ENCODE data around the gene QSER1.
"Not testable (repeated sequence)": the region's sequence is repeated elsewhere in the genome, so short reads cannot be mapped to it uniquely, and the experiment has no call there.

The QSER1 gene

GRCh38 chr11:32892355-32893092 lies at the start of gene QSER1:
Gene QSER1, plus strand, starts transcription at chr11:32892811. Its CDS starts 315 bp downstream, at chr11:32893126.
- DNase-seq: peak; percentile 81 to 82

DNA sequence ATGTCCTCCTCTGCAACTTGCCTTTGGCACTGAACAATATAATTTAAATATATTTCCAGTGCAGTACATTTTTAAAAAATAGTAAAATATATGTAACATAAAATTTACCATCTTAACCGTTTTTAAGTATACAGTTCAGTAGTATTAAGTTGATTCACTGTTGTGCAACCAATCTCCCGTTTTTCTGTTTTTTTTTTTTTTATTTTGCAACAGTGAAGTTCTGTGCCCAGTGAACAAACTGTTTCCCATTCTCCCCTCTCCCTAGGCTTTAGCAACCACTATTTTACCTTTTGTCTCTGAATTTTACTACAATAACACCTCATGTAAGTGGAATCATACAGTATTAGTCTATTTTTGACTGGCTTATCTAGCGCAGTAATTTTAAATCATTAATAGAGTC lies 49.1 kb upstream of the QSER1 start:
- no peak for DNase-seq

- no peak for DNase-seq
These were observed 45.1 kb upstream of the QSER1 start for GRCh38 chr11:32847511-32847910.

DNA sequence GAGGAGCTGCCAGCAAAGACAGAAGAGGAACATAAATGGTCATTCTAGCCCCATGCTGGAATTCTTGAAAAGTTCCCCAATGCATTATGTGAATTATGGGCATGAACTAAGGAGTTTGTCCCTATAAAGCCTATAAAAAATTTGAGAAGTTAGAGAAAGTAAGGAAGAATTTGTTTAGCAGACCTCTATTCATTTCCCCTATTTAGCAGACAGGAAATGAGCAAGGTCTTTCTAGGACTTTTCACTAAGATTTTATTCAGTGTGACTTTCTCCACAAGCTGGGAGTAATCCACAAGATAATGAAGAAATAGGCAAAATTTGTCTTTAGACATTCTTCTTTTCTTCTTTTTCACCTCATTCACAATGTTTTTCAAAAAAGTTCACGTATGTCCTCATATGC lies 42.9 kb upstream of the QSER1 start:
- no peak for DNase-seq

DNA sequence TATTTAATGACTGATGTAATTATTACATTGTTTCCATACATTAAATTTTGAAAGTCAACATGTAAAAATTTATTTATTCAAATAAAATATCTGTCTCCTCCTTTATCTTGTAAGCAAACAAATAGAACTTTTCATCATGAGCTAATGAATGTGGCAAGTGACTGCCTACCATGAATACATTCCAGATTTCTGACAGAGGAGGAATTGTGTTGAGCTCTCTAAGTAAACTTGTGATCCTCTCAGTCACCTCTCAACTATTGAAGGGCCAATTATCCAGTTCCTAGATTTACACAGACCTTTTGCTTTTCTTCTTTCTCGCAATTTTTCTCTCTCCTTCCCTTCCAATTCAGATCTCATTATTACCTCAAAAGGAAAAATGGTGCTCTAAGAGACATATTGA lies 41.4 kb upstream of the QSER1 start:
- no peak for DNase-seq

DNA sequence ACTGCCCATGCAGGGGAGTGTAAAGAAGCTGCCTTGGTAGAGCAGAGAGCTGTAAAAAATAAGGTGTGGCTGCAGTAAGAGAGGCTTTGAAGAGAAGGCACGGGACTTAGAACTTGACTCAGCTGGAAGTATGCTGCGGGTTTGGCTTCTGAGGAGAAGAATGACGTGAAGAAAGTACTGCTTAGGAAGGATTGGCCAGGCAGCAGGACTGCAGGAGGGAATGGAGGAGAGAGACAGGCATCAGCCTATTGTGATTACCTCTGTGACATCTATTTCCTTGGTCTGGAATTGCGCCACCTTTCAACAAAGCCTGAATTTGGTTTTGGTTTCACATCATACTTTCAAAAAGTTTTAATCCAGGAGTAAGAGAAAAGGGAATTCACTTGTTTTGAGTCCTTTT lies 40.4 kb upstream of the QSER1 start:
- no peak for DNase-seq

DNA sequence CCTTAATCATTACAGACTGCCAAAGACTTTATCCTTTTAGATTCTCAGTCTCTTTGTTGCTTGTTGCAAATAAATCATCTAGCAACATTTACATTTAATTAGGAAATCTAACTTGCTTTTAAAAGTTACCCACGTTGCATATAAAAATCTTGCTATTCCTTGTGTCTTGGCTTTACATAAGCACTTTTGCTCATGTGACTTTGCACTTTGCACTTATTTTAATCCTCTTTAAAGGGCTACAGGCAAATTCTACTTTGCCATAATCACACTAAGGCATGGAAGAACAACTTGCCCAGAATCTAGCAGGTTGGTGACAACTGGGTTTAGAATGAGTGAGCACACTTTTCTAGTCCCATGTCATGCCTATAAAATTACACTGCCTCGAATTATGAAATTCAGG lies 37.0 kb upstream of the QSER1 start:
- no peak for DNase-seq

GRCh38 chr11:32858731-32859130 lies 33.9 kb upstream of the QSER1 start:
- no peak for DNase-seq

DNA sequence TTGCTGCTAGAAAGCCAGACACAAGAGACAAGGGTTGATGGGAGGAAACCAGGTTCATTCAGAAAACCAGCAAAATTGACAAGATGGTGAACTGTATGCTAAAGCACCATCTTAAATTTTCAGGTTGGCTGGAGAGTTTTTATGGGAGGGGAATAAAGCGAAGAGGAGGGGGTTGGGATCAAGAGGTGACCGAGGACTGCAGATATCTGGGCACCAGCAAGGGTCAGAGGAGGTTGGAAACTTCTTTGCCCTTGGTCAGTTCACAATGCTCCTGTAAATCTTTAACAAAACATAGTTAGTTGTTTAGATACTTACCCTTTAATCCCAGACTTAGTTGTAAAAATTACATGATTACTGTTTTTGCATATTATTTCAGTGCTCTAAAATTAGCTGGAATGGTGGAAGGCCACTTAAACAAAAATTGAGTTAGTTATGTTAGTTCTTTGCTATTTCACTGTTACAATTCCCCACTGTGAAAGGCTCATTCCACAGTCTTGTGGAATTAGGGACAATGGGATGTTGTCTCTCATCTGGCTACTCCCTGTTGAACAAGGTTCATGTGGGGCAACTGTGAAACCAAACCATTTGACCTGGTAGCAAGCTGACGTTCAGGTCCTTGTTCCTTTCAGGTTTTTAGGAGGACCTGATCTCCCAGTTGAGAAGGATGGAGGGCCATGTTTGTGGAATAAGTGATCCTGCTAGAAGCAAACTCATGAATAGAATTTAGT lies 30.6 kb upstream of the QSER1 start:
- DNase-seq: no peak

- no peak for DNase-seq
These were observed 28.1 kb upstream of the QSER1 start for GRCh38 chr11:32864555-32864954.

DNA sequence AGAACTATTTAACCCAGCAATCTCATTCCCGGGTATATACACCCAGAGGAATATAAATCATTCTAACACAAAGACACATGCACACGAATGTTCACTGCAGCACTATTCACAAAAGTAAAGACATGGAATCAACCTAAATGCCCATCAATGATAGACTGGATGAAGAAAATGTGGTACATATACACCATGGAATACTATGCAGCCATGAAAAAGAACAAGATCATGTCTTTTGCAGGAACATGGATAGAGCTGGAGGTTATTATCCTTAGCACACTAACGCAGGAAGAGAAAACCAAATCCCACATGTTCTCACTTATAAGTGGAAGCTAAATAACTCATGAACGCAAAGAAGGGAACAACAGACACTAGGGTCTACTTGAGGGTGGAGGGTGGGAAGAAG lies 23.9 kb upstream of the QSER1 start:
- DNase-seq: not testable (repeated sequence)

- no peak for DNase-seq
These were observed 21.9 kb upstream of the QSER1 start for GRCh38 chr11:32870676-32871075.

GRCh38 chr11:32874132-32874531 lies 18.5 kb upstream of the QSER1 start:
- DNase-seq: no peak

DNA sequence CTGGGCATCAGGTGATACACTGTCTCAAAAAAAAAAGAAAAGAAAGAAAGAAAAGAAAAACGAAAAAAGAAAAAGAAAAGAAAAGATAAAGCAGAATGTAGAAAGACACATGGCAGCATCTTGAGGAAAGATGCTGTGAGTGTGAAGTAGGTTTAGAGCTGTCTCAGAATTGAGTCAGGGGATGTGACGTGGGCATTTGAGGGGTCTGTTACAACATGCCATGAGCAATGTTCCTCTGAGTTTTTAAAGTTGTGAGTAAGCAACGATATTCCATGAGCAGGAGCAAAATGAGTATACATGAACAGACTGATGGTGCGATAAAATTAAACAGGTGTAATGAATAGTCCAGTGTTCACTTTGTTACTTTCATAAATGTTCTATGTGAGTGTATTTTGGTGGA lies 11.3 kb upstream of the QSER1 start:
- DNase-seq: no peak

GRCh38 chr11:32883421-32883820 lies 9.2 kb upstream of the QSER1 start:
- DNase-seq: no peak

DNA sequence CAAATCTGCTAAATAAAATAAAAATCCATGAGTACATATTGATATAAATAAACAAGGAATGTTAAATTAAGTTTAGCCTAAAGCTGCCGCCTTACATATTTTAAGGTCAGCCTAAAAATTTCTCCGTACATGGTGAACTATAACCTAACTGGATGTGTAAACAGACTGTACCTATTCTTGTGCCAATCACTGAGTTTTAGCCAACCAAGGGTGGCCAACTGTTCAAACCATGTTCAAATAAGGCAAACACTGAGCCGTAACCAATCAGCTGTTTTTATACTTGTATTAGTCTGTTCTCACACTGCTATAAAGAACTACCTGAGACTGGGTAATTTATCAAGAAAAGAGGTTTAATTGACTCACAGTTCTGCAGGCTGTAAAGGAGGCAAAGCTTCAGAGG lies 8.6 kb upstream of the QSER1 start:
- DNase-seq: no peak

DNA sequence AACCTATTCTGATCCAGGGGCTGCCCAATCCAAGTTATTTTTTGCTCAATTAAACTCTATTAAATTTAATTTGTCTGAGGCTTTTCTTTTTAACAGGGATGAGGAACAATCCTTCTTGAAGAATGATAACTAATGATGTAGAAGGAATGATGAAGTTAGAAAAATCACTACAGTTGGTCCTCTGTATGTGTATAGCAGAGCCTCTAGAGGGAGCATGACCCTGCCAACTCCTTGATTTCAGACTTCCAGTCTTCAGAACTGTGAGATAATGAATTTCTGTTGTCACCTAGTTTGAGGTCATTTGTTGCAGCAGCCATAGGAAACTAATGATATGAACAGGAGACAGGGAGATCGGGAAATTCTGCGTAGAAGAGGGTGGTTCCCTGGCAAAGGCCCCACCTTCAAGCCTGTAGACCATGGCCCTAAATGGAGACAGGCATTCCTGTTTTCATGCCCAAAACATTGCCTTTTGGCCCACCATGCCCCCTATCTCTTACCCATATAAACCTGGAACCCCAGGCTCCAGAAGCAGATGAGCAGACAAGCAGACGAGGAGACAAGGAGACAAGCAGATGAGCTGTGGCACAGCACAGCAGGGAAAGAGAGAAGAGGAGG lies 7.7 kb upstream of the QSER1 start:
- DNase-seq: no peak

GRCh38 chr11:32885556-32885955 lies 7.1 kb upstream of the QSER1 start:
- no peak for DNase-seq

GRCh38 chr11:32886180-32886579 lies 6.4 kb upstream of the QSER1 start:
- DNase-seq: no peak

- DNase-seq: not testable (repeated sequence)
These were observed 4.8 kb upstream of the QSER1 start for GRCh38 chr11:32887707-32888383.

GRCh38 chr11:32888384-32888710 lies 4.3 kb upstream of the QSER1 start:
- not testable (repeated sequence) for DNase-seq

- no peak for DNase-seq
These were observed 3.8 kb upstream of the QSER1 start for GRCh38 chr11:32888805-32889204.

- no peak for DNase-seq
These were observed 1.6 kb upstream of the QSER1 start for GRCh38 chr11:32890843-32891656.

Data from hippocampal formation (tissue), 2 donors.